ENCODE data around the gene TMEM131. TPM values are rescaled to one million over a fixed set of nuclear protein-coding genes. Genes with fewer than 3 reads are reported as not detected.

The TMEM131 gene
- total and polyA plus RNA-seq, 7 donors = 7.7 to 33.3 (median 20.1) TPM

DNA sequence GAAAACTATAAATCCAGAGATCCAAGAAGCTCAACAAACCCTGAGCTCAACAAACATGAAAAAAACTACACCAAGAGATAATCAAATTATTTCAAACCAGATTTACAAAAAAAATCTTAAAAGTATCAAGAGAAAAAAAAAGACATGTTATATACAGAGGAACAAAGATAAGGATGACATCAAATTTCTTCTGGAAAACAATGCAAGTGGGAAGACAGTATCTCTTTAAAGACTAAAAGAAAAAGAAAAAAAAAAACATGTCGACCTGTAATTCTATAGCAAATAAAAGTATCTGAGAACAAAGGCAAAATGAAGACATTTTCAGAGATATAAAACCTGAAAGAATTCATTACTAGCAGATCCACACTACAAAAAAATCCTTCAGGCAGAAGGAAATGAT is 21.3 kb downstream of the TMEM131 start:
- no peak for DNase-seq
- intact Hi-C loops (cut with DNase I) = no loop called here
- WGBS, 3 donors = 94 to 96% (median 96%) methylated on average over 1 of the region's 1 CpG

DNA sequence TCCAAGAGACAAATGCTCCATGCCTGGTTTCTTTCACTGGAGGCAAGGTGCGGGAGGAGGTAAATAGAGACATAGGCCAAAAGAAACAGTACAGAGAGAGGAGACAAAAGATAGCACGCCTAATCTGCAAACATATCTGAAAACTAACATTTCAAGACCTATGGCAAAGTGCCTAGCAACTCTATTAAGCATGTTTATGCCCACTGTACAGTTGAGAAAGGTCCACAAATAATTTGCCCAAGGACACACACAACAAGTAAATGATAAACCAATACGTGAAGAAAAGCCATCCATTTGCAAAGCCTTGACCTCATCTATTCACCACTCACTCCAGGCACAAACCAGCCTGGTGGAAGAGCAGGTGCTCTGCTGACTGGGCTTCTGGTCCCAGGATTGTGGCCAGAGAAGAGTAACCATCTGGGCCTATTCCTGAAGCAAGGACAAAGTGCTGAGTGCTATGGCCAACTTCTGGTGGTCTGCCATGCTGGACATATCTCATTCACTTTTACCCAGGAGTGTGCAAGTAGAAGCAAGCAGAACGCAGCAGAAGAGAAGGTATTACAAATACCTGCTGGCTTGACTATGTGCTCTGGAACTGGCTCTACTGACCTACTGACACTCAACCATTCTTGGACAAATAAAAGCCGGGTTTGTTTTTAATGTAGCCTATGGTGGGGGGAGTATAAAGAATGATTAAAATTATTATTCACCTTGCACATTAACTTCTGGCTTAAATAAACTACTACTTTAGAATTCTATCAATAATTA is 25.3 kb downstream of the TMEM131 start:
- 76 to 88% (median 83%) methylated on average over 5 of the region's 5 CpGs for WGBS, 3 donors
- intact Hi-C loops (cut with DNase I) = no loop called here
- Histone ChIP-seq H3K27ac (no peak overlapping the region), H3K9me3 (peaks cover 28% of the 10 kb centered on the region), H3K36me3 (ENCODE audit: insufficient read depth in 1 of 2, low read depth in 1 of 2) (no peaks in the 10 kb centered on the region), H3K4me3 (no peak overlapping the region), H3K27me3 (ENCODE audit: insufficient read depth in 3 of 3, low read length in 2 of 3) (no peaks in the 10 kb centered on the region), H3K4me1 (peaks cover 51% of the 10 kb centered on the region)
- TF ChIP-seq, protein P1, sequence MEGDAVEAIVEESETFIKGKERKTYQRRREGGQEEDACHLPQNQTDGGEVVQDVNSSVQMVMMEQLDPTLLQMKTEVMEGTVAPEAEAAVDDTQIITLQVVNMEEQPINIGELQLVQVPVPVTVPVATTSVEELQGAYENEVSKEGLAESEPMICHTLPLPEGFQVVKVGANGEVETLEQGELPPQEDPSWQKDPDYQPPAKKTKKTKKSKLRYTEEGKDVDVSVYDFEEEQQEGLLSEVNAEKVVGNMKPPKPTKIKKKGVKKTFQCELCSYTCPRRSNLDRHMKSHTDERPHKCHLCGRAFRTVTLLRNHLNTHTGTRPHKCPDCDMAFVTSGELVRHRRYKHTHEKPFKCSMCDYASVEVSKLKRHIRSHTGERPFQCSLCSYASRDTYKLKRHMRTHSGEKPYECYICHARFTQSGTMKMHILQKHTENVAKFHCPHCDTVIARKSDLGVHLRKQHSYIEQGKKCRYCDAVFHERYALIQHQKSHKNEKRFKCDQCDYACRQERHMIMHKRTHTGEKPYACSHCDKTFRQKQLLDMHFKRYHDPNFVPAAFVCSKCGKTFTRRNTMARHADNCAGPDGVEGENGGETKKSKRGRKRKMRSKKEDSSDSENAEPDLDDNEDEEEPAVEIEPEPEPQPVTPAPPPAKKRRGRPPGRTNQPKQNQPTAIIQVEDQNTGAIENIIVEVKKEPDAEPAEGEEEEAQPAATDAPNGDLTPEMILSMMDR (IDR thresholded peaks at IDR 0.05) = no peak
- peak in 1 of 4 donors; percentile 31 for ATAC-seq
- DNase-seq = no peak

More for the DNA sequence above, 21.3 kb downstream of the TMEM131 start:
- no peaks in the 10 kb centered on the region for H3K36me3 ChIP-seq (ENCODE audit: insufficient read depth in 1 of 2, low read depth in 1 of 2)
- no peaks in the 10 kb centered on the region for H3K27me3 ChIP-seq (ENCODE audit: insufficient read depth in 3 of 3, low read length in 2 of 3)
- TF ChIP-seq, protein P1 (IDR thresholded peaks at IDR 0.05) = no peak
- no peak overlapping the region for H3K27ac ChIP-seq
- peaks cover 34% of the 10 kb centered on the region for H3K9me3 ChIP-seq
- H3K4me3 ChIP-seq = no peak overlapping the region
- H3K4me1 ChIP-seq = peaks cover 23% of the 10 kb centered on the region
- no peak for ATAC-seq

DNA sequence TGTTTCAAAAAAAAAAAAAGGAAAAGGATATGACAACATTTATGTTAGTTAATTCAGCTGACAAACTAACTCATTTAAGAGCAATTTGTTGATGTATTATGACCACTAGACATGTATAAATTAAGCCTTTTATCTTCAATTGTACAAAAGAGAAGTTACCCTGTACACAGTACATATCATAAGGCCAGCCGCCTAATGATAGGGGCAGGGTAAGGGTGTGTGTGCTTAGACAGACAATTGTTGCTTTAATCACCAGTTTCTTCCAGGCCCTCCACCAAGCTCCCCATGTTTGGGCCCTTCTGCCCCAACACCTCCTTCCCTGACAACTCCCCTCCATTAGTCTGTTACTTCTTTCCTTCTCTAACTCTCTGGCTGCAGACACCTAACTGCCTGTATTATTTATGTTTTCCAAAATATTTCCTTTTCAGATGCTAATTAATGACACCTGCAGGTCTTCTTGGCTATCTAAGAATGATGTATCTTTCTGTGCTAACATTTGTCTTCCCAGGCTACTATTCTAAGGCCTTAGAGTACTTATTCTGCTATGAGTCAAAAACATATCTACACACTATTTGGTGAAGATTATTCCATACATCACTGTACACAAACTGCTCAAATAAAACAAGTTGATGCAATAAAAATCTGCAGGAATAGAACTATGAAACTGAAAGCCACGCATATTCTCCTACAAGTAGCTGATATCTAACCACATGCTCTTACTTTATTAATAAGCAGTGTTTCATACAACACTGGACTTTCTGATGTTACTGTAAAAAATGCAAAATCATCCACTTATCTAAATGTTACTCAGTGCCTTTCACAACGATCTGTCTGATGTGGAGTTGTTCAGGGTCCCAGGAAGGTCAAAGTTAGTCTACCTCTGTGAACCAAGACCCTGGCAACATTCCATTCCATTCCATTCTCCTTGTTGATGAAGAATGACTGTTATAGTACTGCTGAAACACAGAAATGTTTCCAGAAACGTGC is 26.4 kb downstream of the TMEM131 start:
- DNase-seq (no peak), ATAC-seq (no peak)
- WGBS, 3 donors = 74 to 77% (median 77%) methylated on average over 4 of the region's 4 CpGs
- Histone ChIP-seq H3K4me3 (no peak overlapping the region), H3K9me3 (peaks cover 17% of the 10 kb centered on the region), H3K4me1 (peaks cover 56% of the 10 kb centered on the region), H3K27me3 (ENCODE audit: insufficient read depth in 3 of 3, low read length in 2 of 3) (no peaks in the 10 kb centered on the region), H3K36me3 (ENCODE audit: insufficient read depth in 1 of 2, low read depth in 1 of 2) (no peaks in the 10 kb centered on the region), H3K27ac (no peak overlapping the region)
- TF ChIP-seq, protein P1 (IDR thresholded peaks at IDR 0.05) = no peak
- intact Hi-C loops (cut with DNase I) = loop anchor here in 1 of 2 donors (5.0 kb wide), 1 partner anchor 42 kb away; no protein-coding TSS in a partner anchor

GRCh38 chr2:97967931-97968627 is 27.7 kb downstream of the TMEM131 start:
- Histone ChIP-seq H3K27ac (peak overlapping the region; percentile 55), H3K4me3 (no peak overlapping the region), H3K9me3 (peaks cover 7% of the 10 kb centered on the region), H3K36me3 (ENCODE audit: insufficient read depth in 1 of 2, low read depth in 1 of 2) (no peaks in the 10 kb centered on the region), H3K27me3 (ENCODE audit: insufficient read depth in 3 of 3, low read length in 2 of 3) (no peaks in the 10 kb centered on the region), H3K4me1 (peaks cover 63% of the 10 kb centered on the region)
- no peak for DNase-seq
- 88 to 93% (median 89%) methylated on average over 7 of the region's 7 CpGs for WGBS, 3 donors
- TF ChIP-seq, protein P1 (IDR thresholded peaks at IDR 0.05) = no peak
- intact Hi-C loops (cut with DNase I) = loop anchor here in 1 of 2 donors (5.0 kb wide), 1 partner anchor 41 kb away; no protein-coding TSS in a partner anchor
- peak in 1 of 4 donors; percentile 28 for ATAC-seq

Measured in psoas muscle (tissue), 8 donors.